ENCODE results near the gene SOCS7. TPM values are rescaled to one million over a fixed set of nuclear protein-coding genes. Genes with fewer than 3 reads are reported as not detected.

The SOCS7 gene
- total RNA-seq, 5 donors from 2014 or later (not counting 1 experiment from before 2014, with no cell fraction given): 18.9 to 24.5 (median 20.7) TPM

- Histone ChIP-seq H3K36me3 (ENCODE audit: control insufficient read depth in 2 of 2, extremely low read depth in 1 of 2, insufficient read depth in 1 of 2, low read length in 1 of 2) (no peaks in the 10 kb centered on the region), H3K27me3 (replicated peaks in 1 of 2; ENCODE audit: control insufficient read depth in 2 of 2, extremely low read depth in 1 of 2, insufficient read depth in 2 of 2, low read length in 1 of 2) (peaks cover 0 to 89% of the 10 kb centered on the region in 2 experiments), H3K9me3 (no peaks in the 10 kb centered on the region), H3K4me3 (ENCODE audit: control insufficient read depth in 1 of 2, extremely low read depth in 1 of 2, low read length in 1 of 2) (no peak overlapping the region), H3K4me1 (ENCODE audit: control insufficient read depth in 1 of 2, extremely low read depth in 1 of 2, insufficient read depth in 2 of 2, low read length in 2 of 2) (peaks cover 0 to 11% of the 10 kb centered on the region in 2 experiments), H3K27ac (ENCODE audit: low read length) (no peak overlapping the region)
- 71% methylated on average over 7 of the region's 14 CpGs for WGBS (ENCODE audit: insufficient coverage)
- Mint-ChIP-seq H3K36me3 (no peaks in the 10 kb centered on the region), H3K4me1 (peaks cover 3 to 6% (median 6%) of the 10 kb centered on the region in 3 donors), H3K27me3 (peaks cover 35 to 84% of the 10 kb centered on the region in 2 donors), H3K4me3 (no peak overlapping the region), H3K9me3 (no peaks in the 10 kb centered on the region), H3K27ac (no peak overlapping the region)
- ATAC-seq (replicated peaks in 1 of 4): no peak
- ChIA-PET POLR2A (no interaction called here), CTCF (interaction anchor here (0.8 to 1.0 kb wide), 2 partner anchors 73 to 246 kb away, joined by 3 to 4 read pairs; no protein-coding TSS in a partner anchor)
- no peak for DNase-seq
Measured at GRCh38 chr17:38421171-38421841, 69.7 kb downstream of the SOCS7 start.

- peaks cover 35 to 78% of the 10 kb centered on the region in 2 donors for H3K27me3 Mint-ChIP-seq
- H3K4me1 ChIP-seq (ENCODE audit: control insufficient read depth in 1 of 2, extremely low read depth in 1 of 2, insufficient read depth in 2 of 2, low read length in 2 of 2): peaks cover 0 to 11% of the 10 kb centered on the region in 2 experiments
- H3K36me3 Mint-ChIP-seq: no peaks in the 10 kb centered on the region
- no peak overlapping the region for H3K4me3 ChIP-seq (ENCODE audit: control insufficient read depth in 1 of 2, extremely low read depth in 1 of 2, low read length in 1 of 2)
- no peak overlapping the region for H3K27ac ChIP-seq (ENCODE audit: low read length)
- no peak for DNase-seq
- CTCF ChIA-PET: interaction anchor here (0.5 to 1.0 kb wide), 5 partner anchors 8 to 1993 kb away, joined by 3 to 6 read pairs (median 3); no protein-coding TSS in a partner anchor
- ATAC-seq (replicated peaks in 1 of 4): no peak
- H3K36me3 ChIP-seq (ENCODE audit: control insufficient read depth in 2 of 2, extremely low read depth in 1 of 2, insufficient read depth in 1 of 2, low read length in 1 of 2): no peaks in the 10 kb centered on the region
- POLR2A ChIA-PET: no interaction called here
- H3K4me3 Mint-ChIP-seq: no peak overlapping the region
- peaks cover 4 to 9% (median 9%) of the 10 kb centered on the region in 3 donors for H3K4me1 Mint-ChIP-seq
- no peaks in the 10 kb centered on the region for H3K9me3 ChIP-seq
- peaks cover 0 to 91% of the 10 kb centered on the region in 2 experiments for H3K27me3 ChIP-seq (replicated peaks in 1 of 2; ENCODE audit: control insufficient read depth in 2 of 2, extremely low read depth in 1 of 2, insufficient read depth in 2 of 2, low read length in 1 of 2)
- H3K9me3 Mint-ChIP-seq: no peaks in the 10 kb centered on the region
- 84% methylated on average over 15 of the region's 17 CpGs for WGBS (ENCODE audit: insufficient coverage)
- H3K27ac Mint-ChIP-seq: no peak overlapping the region
Measured at GRCh38 chr17:38421871-38422827, 70.5 kb downstream of the SOCS7 start.

- H3K9me3 ChIP-seq: no peaks in the 10 kb centered on the region
- H3K36me3 ChIP-seq (ENCODE audit: control insufficient read depth in 2 of 2, extremely low read depth in 1 of 2, insufficient read depth in 1 of 2, low read length in 1 of 2): no peaks in the 10 kb centered on the region
- H3K27ac Mint-ChIP-seq: no peak overlapping the region
- no peak overlapping the region for H3K4me3 ChIP-seq (ENCODE audit: control insufficient read depth in 1 of 2, extremely low read depth in 1 of 2, low read length in 1 of 2)
- peaks cover 28 to 64% of the 10 kb centered on the region in 2 donors for H3K27me3 Mint-ChIP-seq
- WGBS (ENCODE audit: insufficient coverage): 66% methylated on average over 4 of the region's 6 CpGs
- H3K4me1 Mint-ChIP-seq: peaks cover 10 to 16% (median 15%) of the 10 kb centered on the region in 3 donors
- H3K4me3 Mint-ChIP-seq: no peak overlapping the region
- H3K9me3 Mint-ChIP-seq: no peaks in the 10 kb centered on the region
- H3K4me1 ChIP-seq (ENCODE audit: control insufficient read depth in 1 of 2, extremely low read depth in 1 of 2, insufficient read depth in 2 of 2, low read length in 2 of 2): peaks cover 0 to 23% of the 10 kb centered on the region in 2 experiments
- no peak for ATAC-seq (replicated peaks in 1 of 4)
- peaks cover 0 to 81% of the 10 kb centered on the region in 2 experiments for H3K27me3 ChIP-seq (replicated peaks in 1 of 2; ENCODE audit: control insufficient read depth in 2 of 2, extremely low read depth in 1 of 2, insufficient read depth in 2 of 2, low read length in 1 of 2)
- H3K36me3 Mint-ChIP-seq: no peaks in the 10 kb centered on the region
- DNase-seq: no peak
- no peak overlapping the region for H3K27ac ChIP-seq (ENCODE audit: low read length)
- ChIA-PET CTCF (interaction anchor here in 1 of 2 donors (0.6 to 1.3 kb wide), 4 partner anchors 62 to 75 kb away, joined by 3 to 6 read pairs (median 4); partner anchors contain the start of gene SOCS7), POLR2A (no interaction called here)
Measured at GRCh38 chr17:38424297-38424972, 72.8 kb downstream of the SOCS7 start.

- Histone ChIP-seq H3K27me3 (replicated peaks in 1 of 2; ENCODE audit: control insufficient read depth in 2 of 2, extremely low read depth in 1 of 2, insufficient read depth in 2 of 2, low read length in 1 of 2) (peaks cover 0 to 75% of the 10 kb centered on the region in 2 experiments), H3K27ac (ENCODE audit: low read length) (no peak overlapping the region), H3K4me3 (ENCODE audit: control insufficient read depth in 1 of 2, extremely low read depth in 1 of 2, low read length in 1 of 2) (no peak overlapping the region), H3K36me3 (ENCODE audit: control insufficient read depth in 2 of 2, extremely low read depth in 1 of 2, insufficient read depth in 1 of 2, low read length in 1 of 2) (no peaks in the 10 kb centered on the region), H3K4me1 (ENCODE audit: control insufficient read depth in 1 of 2, extremely low read depth in 1 of 2, insufficient read depth in 2 of 2, low read length in 2 of 2) (peaks cover 0 to 19% of the 10 kb centered on the region in 2 experiments), H3K9me3 (no peaks in the 10 kb centered on the region)
- Mint-ChIP-seq H3K36me3 (no peaks in the 10 kb centered on the region), H3K27me3 (peaks cover 22 to 59% of the 10 kb centered on the region in 2 donors), H3K27ac (no peak overlapping the region), H3K4me3 (no peak overlapping the region), H3K9me3 (no peaks in the 10 kb centered on the region), H3K4me1 (peaks cover 13 to 20% (median 17%) of the 10 kb centered on the region in 3 donors)
- ChIA-PET CTCF (interaction anchor here (0.6 to 1.3 kb wide), 3 partner anchors 60 to 76 kb away, joined by 3 to 6 read pairs (median 6); no protein-coding TSS in a partner anchor), POLR2A (no interaction called here)
- DNase-seq (no peak), ATAC-seq (replicated peaks in 1 of 4) (no peak)
- WGBS (ENCODE audit: insufficient coverage): 70% methylated on average over 12 of the region's 13 CpGs
Measured at GRCh38 chr17:38425031-38425430, 73.4 kb downstream of the SOCS7 start.

GRCh38 chr17:38425744-38426143 lies 74.1 kb downstream of the SOCS7 start:
- H3K4me1 ChIP-seq (ENCODE audit: control insufficient read depth in 1 of 2, extremely low read depth in 1 of 2, insufficient read depth in 2 of 2, low read length in 2 of 2): peaks cover 0 to 19% of the 10 kb centered on the region in 2 experiments
- H3K27ac ChIP-seq (ENCODE audit: low read length): no peak overlapping the region
- Mint-ChIP-seq H3K36me3 (no peaks in the 10 kb centered on the region), H3K9me3 (no peaks in the 10 kb centered on the region), H3K27me3 (peaks cover 17 to 53% of the 10 kb centered on the region in 2 donors), H3K27ac (no peak overlapping the region), H3K4me1 (peaks cover 13 to 20% (median 17%) of the 10 kb centered on the region in 3 donors), H3K4me3 (no peak overlapping the region)
- no peaks in the 10 kb centered on the region for H3K9me3 ChIP-seq
- DNase-seq (no peak), ATAC-seq (replicated peaks in 1 of 4) (no peak)
- CTCF ChIA-PET: interaction anchor here in 1 of 2 donors (0.6 to 1.6 kb wide), 3 partner anchors 11 to 61 kb away, joined by 3 to 6 read pairs (median 3); no protein-coding TSS in a partner anchor
- 64% methylated on average over 2 of the region's 9 CpGs for WGBS (ENCODE audit: insufficient coverage)
- no peak overlapping the region for H3K4me3 ChIP-seq (ENCODE audit: control insufficient read depth in 1 of 2, extremely low read depth in 1 of 2, low read length in 1 of 2)
- peaks cover 0 to 68% of the 10 kb centered on the region in 2 experiments for H3K27me3 ChIP-seq (replicated peaks in 1 of 2; ENCODE audit: control insufficient read depth in 2 of 2, extremely low read depth in 1 of 2, insufficient read depth in 2 of 2, low read length in 1 of 2)
- POLR2A ChIA-PET: no interaction called here
- H3K36me3 ChIP-seq (ENCODE audit: control insufficient read depth in 2 of 2, extremely low read depth in 1 of 2, insufficient read depth in 1 of 2, low read length in 1 of 2): no peaks in the 10 kb centered on the region

All from T-cell (primary cell).